ENCODE data around the gene UROS.

- TF ChIP-seq GATA2 (IDR thresholded peaks at IDR 0.05; ENCODE audit: low read depth, low read length), result no peak
- no peak for TF ChIP-seq GATA3 (IDR thresholded peaks at IDR 0.05; ENCODE audit: low read depth, low read length)
These were observed 25.6 kb downstream of the UROS start for GRCh38 chr10:125797424-125797823.

Measured in SH-SY5Y (cell line).